GM23248 (cell line): ENCODE results near the gene PCDHA11. TPM values are rescaled to one million over a fixed set of nuclear protein-coding genes. Genes with fewer than 3 reads are reported as not detected.
"Not testable (repeated sequence)": the region's sequence is repeated elsewhere in the genome, so short reads cannot be mapped to it uniquely, and the experiment has no call there.

ENCODE experiments used
- DNase-seq: peaks from one replicate; pipeline ENCODE4 v3.0.0-alpha.2; 2015
- H2AFZ ChIP-seq: fragments of 200-600 bp; sonication (generic); 2 replicates; pipeline ENCODE4 v1.6.1; 2016; ENCODE audit warnings: antibody characterized with exemption
- H3F3A ChIP-seq: fragments of 200-600 bp; sonication (generic); 2 replicates; pipeline ENCODE4 v1.6.1; 2016; ENCODE audit warnings: mild to moderate bottlenecking, antibody characterized with exemption, mixed run types; ENCODE audit not compliant: insufficient read depth
- H3K27ac ChIP-seq: fragments of 200-600 bp; sonication (generic); 2 replicates; pipeline ENCODE4 v1.5.1; 2016; ENCODE audit warnings: mild to moderate bottlenecking
- H3K27me3 ChIP-seq: fragments of 200-600 bp; sonication (generic); replicated peaks from 2 replicates; pipeline ENCODE4 v1.6.1; 2016; ENCODE audit warnings: mild to moderate bottlenecking; ENCODE audit not compliant: insufficient read depth
- H3K36me3 ChIP-seq: fragments of 200-600 bp; sonication (generic); 2 replicates; pipeline ENCODE4 v1.6.1; 2016; ENCODE audit warnings: low read depth, mild to moderate bottlenecking
- H3K4me1 ChIP-seq: fragments of 200-600 bp; sonication (generic); 2 replicates; pipeline ENCODE4 v1.6.1; 2016; ENCODE audit warnings: mild to moderate bottlenecking; ENCODE audit not compliant: insufficient read depth
- H3K4me2 ChIP-seq: fragments of 200-600 bp; sonication (generic); one replicate; pipeline ENCODE4 v1.6.1; 2016; ENCODE audit warnings: mild to moderate bottlenecking; ENCODE audit not compliant: unreplicated experiment
- H3K4me3 ChIP-seq: fragments of 200-600 bp; sonication (generic); 2 replicates; pipeline ENCODE4 v1.5.1; 2016; ENCODE audit warnings: mild to moderate bottlenecking
- H3K79me2 ChIP-seq: fragments of 200-600 bp; sonication (generic); 2 replicates; pipeline ENCODE4 v1.6.1; 2016; ENCODE audit warnings: mild to moderate bottlenecking; ENCODE audit not compliant: insufficient read depth
- H3K9ac ChIP-seq: fragments of 200-600 bp; sonication (generic); 2 replicates; pipeline ENCODE4 v1.6.1; 2016; ENCODE audit warnings: mild to moderate bottlenecking
- H3K9me2 ChIP-seq: fragments of 200-600 bp; sonication (generic); 2 replicates; pipeline ENCODE4 v1.6.1; 2016; ENCODE audit warnings: mixed run types, mild to moderate bottlenecking, moderate library complexity; ENCODE audit not compliant: insufficient read depth
- H3K9me3 ChIP-seq: fragments of 200-600 bp; sonication (generic); one replicate; pipeline ENCODE4 v1.6.1; 2017; ENCODE audit warnings: low read depth
- H4K20me1 ChIP-seq: fragments of 200-600 bp; sonication (generic); 2 replicates; pipeline ENCODE4 v1.6.0; 2016; ENCODE audit not compliant: insufficient read depth
- EZH2 ChIP-seq: fragments of 200-600 bp; sonication (generic); IDR thresholded peaks from 2 replicates; pipeline ENCODE4 v1.6.1; 2018; ENCODE audit warnings: antibody characterized with exemption, mild to moderate bottlenecking; ENCODE audit not compliant: insufficient read depth, poor library complexity, severe bottlenecking
- EZH2phosphoT487 ChIP-seq: fragments of 200-600 bp; sonication (generic); IDR thresholded peaks from 2 replicates; pipeline ENCODE4 v1.6.1; 2018; ENCODE audit warnings: antibody characterized with exemption, moderate library complexity, mild to moderate bottlenecking, low read depth; ENCODE audit not compliant: insufficient read depth
- WGBS, 2 experiments: methylation state at CpG; one replicate each; pipeline ENCODE4 v1.1.6; 2015 to 2017; ENCODE audit warnings: low lambda C conversion rate in 2 of 2, low coverage in 1 of 2; ENCODE audit errors: missing lambda C conversion rate in 2 of 2; 5-methylcytosine and 5-hydroxymethylcytosine counted together
- in situ Hi-C: fragments of 300-500 bp; cut with MboI; formaldehyde crosslinking; loops from 2 replicates; pipeline ENCODE4 v1.15.0; 2020
- polyA plus RNA-seq: library from polyadenylated mRNA; unstranded; fragments of >200 nt; fragmentation: Nextera tagmentation; extraction: Ambion mirVana; gene quantifications from 2 replicates; pipeline ENCODE4 v1.2.1, GENCODE V29; 2016
- total RNA-seq: library from RNA; depleted of rRNA; stranded (reverse); fragments of >200 nt; shearing (Covaris generic); gene quantifications from 2 replicates; pipeline ENCODE4 v1.2.3, GENCODE V29; 2014

Gene PCDHA11
- total and polyA plus RNA-seq, 2 experiments from 2014 or later = not detected

GRCh38 chr5:140842798-140843733 lies 25.7 kb upstream of the PCDHA11 start:
- DNase-seq = no peak

GRCh38 chr5:140848139-140849102 lies 20.3 kb upstream of the PCDHA11 start, which contains the start of gene PCDHA9:
Gene PCDHA9, plus strand, starts transcription at chr5:140848382. Its CDS starts 114 bp downstream, at chr5:140848496.
- H3K79me2 ChIP-seq, H4K20me1 ChIP-seq, H3K9me2 ChIP-seq, H3F3A ChIP-seq, H2AFZ ChIP-seq, H3K9ac ChIP-seq, H3K27ac ChIP-seq, H3K27me3 ChIP-seq, H3K36me3 ChIP-seq, H3K4me2 ChIP-seq, H3K4me1 ChIP-seq, H3K9me3 ChIP-seq, H3K4me3 ChIP-seq, in situ Hi-C loops: not testable (repeated sequence)
- 17 to 21% methylated on average over 29 to 38 of the region's 48 CpGs for WGBS, 2 experiments
- peak; percentile 7 for DNase-seq

More at GRCh38 chr5:140842798-140843733, 25.7 kb upstream of the PCDHA11 start:
- TF ChIP-seq EZH2phosphoT487 (no peak), EZH2 (no peak)
- H3K9me3 ChIP-seq = no peaks in the 10 kb centered on the region
- WGBS, 2 experiments = 49 to 52% methylated on average over 84 to 85 of the region's 87 CpGs
- H4K20me1 ChIP-seq = no peaks in the 10 kb centered on the region
- H3K9ac ChIP-seq = no peak overlapping the region
- H3K27ac ChIP-seq = no peak overlapping the region
- H3K4me3 ChIP-seq = no peak overlapping the region
- no peak overlapping the region for H3K4me2 ChIP-seq
- no peaks in the 10 kb centered on the region for H3K4me1 ChIP-seq
- in situ Hi-C loops = no loop called here
- H3K36me3 ChIP-seq = no peaks in the 10 kb centered on the region
- H3K27me3 ChIP-seq = no peaks in the 10 kb centered on the region
- no peaks in the 10 kb centered on the region for H3K79me2 ChIP-seq
- no peaks in the 10 kb centered on the region for H3K9me2 ChIP-seq
- H2AFZ ChIP-seq = no peak overlapping the region
- no peaks in the 10 kb centered on the region for H3F3A ChIP-seq

- H2AFZ ChIP-seq, H3K79me2 ChIP-seq, H3F3A ChIP-seq, in situ Hi-C loops, DNase-seq, H3K27ac ChIP-seq, H3K9me3 ChIP-seq, H3K36me3 ChIP-seq, H3K9ac ChIP-seq, H4K20me1 ChIP-seq, H3K27me3 ChIP-seq, H3K9me2 ChIP-seq, H3K4me1 ChIP-seq, H3K4me3 ChIP-seq, H3K4me2 ChIP-seq: not testable (repeated sequence)
- WGBS, 2 experiments = 47 to 49% methylated on average over 96 to 101 of the region's 101 CpGs
Observed at GRCh38 chr5:140849831-140850634, 18.7 kb upstream of the PCDHA11 start.
